Lower leg skin (tissue), 3 donors: ENCODE results near the gene BICDL2.
"Not testable (repeated sequence)": the region's sequence is repeated elsewhere in the genome, so short reads cannot be mapped to it uniquely, and the experiment has no call there.

ENCODE experiments used
- POLR2A ChIP-seq, 2 donors: fragments of 450-650 bp; IDR thresholded peaks; one replicate each; pipeline ENCODE4 v1.6.1; 2016 to 2017; ENCODE audit warnings: antibody characterized with exemption in 2 of 2, mild to moderate bottlenecking in 1 of 2, moderate library complexity in 1 of 2
- TF ChIP-seq, protein P1 (sequence below), 3 donors: fragments of 450-650 bp; IDR thresholded peaks; one replicate each; pipeline ENCODE4 v1.5.1; 2016; ENCODE audit warnings: antibody characterized with exemption in 3 of 3, mild to moderate bottlenecking in 3 of 3, moderate library complexity in 2 of 3

DNA sequence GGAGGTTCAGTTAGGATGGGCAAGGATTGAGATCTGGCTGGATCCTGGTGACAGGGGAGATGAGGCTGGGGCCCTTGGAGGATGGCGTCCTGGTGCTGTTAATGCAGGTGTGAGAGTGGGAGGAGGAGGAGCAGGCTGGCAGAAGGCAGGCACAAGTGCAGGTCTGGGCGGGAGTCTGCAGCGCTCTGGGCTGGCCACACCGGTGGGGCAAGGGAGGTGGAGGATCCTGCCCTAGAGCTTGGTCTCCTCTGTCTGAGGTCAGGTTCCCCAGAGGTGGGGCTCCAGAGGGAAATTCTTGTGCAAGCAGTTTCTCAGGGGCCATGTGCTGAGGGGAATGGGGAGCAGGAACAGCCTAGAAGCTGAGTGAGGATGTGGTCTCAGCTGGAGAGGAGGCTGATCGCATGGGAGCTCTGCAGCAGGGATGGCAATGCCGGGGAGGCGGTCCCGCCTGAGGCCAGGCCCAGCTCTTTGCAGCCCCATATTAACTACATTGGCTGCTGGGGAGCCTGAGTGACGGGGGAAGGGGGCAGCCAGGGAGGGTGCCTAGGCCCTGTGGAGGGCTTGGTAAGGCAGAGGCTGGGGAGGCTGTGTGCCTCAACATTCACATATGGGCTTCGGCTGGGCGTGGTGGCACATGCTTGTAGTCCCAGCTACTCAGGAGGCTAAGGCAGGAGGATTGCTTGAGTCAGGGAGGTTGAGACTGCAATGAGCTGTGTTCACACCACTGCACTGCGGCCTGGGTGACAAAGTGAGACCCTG lies 16.0 kb upstream of the BICDL2 start:
- TF ChIP-seq, protein P1, sequence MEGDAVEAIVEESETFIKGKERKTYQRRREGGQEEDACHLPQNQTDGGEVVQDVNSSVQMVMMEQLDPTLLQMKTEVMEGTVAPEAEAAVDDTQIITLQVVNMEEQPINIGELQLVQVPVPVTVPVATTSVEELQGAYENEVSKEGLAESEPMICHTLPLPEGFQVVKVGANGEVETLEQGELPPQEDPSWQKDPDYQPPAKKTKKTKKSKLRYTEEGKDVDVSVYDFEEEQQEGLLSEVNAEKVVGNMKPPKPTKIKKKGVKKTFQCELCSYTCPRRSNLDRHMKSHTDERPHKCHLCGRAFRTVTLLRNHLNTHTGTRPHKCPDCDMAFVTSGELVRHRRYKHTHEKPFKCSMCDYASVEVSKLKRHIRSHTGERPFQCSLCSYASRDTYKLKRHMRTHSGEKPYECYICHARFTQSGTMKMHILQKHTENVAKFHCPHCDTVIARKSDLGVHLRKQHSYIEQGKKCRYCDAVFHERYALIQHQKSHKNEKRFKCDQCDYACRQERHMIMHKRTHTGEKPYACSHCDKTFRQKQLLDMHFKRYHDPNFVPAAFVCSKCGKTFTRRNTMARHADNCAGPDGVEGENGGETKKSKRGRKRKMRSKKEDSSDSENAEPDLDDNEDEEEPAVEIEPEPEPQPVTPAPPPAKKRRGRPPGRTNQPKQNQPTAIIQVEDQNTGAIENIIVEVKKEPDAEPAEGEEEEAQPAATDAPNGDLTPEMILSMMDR (IDR thresholded peaks at IDR 0.05) = not testable (repeated sequence)
- TF ChIP-seq POLR2A (IDR thresholded peaks at IDR 0.05) = not testable (repeated sequence)
